ENCODE data around the gene GPR157. TPM values are rescaled to one million over a fixed set of nuclear protein-coding genes. Genes with fewer than 3 reads are reported as not detected.

Gene GPR157
- total RNA-seq, 2 donors from 2014 or later = 4.5 to 9.1 TPM

DNA sequence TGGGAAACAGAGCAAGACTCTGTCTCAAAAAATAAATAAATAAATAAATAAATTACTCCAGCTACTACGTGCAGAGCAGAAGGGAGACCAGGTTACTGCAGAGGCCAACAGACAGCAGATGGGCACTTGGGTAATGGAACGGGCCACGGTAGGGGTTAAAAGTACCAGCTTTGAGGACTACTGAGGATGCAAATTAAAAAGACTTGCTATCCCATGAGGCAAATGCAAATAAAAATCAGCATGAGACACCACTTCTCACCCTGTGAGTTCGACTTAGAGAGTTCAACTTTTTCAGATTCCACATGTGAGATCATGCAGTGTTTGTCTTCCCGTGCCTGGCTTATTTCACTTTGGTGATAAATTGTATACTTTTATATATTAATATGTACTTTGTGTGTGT, 66.1 kb downstream of the GPR157 start:
- Mint-ChIP-seq H3K9me3 (no peaks in the 10 kb centered on the region), H3K27ac (no peak overlapping the region), H3K36me3 (no peaks in the 10 kb centered on the region)
- no peak for DNase-seq (ENCODE audit: low spot score in 2 of 2)
- ATAC-seq = no peak

DNA sequence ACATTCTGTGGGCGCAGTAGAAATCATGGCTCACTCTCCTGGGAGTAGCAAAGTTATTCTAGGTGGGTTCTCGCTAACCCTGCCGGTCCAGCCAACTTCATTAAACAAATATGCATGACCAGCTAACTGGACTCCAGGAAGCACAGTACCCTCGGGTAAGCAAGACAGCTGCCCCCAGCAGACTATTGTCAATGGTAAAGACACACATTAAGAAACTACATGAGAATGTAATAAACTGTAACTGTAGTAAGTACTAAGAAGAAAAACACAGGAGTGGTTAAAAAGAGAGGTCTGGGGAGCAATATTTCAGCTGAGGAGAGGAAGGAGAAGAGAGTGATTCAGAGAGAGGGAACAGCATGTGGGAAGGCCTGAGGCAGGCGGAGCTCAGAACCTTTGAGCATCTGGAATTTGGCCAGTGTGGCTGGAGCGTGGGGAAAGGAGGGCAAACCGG, 66.9 kb downstream of the GPR157 start:
- H3K36me3 Mint-ChIP-seq = no peaks in the 10 kb centered on the region
- ATAC-seq (no peak), DNase-seq (ENCODE audit: low spot score in 2 of 2) (no peak)
- H3K27ac Mint-ChIP-seq = no peak overlapping the region
- H3K9me3 Mint-ChIP-seq = no peaks in the 10 kb centered on the region

DNA sequence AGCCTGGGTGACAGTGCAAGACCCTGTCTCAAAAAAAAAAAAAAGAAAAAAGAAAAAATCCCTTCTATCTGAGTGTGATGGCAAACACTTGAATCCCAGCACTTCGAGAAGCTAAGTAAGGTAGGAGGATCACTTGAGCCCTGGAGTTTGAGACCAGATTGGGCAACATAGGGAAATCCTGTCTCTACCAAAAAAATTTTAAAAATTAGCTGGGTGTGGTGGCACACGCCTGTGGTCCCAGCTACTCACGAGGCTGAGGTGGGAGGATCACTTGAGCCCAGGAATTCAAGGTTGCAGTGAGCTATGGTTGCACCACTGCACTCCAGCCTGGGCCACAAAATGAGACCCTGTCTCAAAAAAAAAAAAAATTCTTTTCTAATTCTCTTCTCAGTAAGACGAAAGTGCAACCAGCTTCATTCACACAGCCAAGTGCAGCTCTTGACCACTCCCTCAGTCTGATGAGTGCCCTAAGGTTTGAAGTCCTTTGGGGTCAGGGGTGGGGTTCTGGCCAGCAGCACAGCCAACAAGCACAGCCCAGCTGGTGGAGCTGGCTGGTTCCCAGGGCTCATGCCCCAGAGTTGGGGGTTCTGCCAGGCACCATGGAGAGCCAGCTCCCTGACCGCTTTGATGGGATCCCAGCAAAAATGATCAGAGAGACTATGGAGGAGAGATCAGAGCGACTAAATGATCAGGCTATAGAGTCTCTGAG, 67.5 kb downstream of the GPR157 start:
- ATAC-seq (no peak), DNase-seq (ENCODE audit: low spot score in 2 of 2) (no peak)

DNA sequence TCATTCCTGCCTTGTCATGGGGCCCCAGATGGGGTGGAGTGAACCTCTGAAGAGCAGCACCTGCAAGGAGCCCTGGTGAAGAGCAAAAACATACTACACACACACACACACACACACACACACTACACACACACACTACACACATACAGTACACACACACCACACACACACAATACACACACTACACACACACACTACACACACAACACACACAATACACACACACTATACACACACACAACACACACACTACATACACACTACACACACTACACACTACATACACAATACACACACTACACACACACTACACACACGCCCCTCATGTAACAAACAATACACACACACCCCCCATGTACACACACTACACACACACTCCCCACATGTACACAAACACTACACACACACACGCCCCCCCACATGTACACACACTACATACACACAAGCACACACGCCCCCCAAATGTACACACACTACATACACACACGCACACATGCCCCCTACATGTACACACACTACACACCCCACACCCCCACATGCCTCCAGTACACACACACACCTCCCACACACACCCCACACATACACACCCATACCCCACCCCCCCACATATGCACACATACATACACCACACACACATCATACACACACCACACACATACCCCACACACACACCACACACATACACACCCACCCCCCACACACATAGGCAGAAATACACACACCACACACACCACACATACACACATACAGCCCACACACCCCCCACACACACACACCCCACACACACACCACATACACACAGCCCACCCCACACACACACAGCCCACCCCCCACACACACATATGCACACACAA, 68.8 kb downstream of the GPR157 start:
- DNase-seq (ENCODE audit: low spot score in 2 of 2) = no peak
- H3K27ac Mint-ChIP-seq = no peak overlapping the region
- no peaks in the 10 kb centered on the region for H3K36me3 Mint-ChIP-seq
- no peak for ATAC-seq
- no peaks in the 10 kb centered on the region for H3K9me3 Mint-ChIP-seq

More for the DNA sequence above, 67.5 kb downstream of the GPR157 start:
- Mint-ChIP-seq H3K27ac (no peak overlapping the region), H3K36me3 (no peaks in the 10 kb centered on the region), H3K9me3 (no peaks in the 10 kb centered on the region)

DNA sequence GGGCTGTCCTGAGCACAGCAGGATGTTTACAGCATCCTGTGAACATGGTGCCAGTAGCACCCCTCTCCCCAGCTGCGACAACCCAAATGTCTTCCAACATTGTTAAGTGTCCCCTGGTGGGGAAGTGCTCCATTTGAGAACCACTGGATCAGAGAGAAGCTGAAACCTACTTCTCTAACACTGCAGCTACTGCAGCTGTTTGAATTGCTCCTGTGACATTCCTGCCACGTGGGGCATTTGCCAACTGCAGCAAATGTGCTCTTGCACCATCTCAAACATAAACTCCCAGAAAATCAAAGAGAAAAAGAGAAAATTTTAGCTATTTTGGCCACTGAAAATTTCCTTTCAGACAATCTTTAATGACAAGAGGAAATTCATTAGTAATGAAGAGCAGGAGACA, 70.4 kb downstream of the GPR157 start:
- Mint-ChIP-seq H3K9me3 (no peaks in the 10 kb centered on the region), H3K36me3 (no peaks in the 10 kb centered on the region), H3K27ac (no peak overlapping the region)
- no peak for DNase-seq (ENCODE audit: low spot score in 2 of 2)
- ATAC-seq = no peak

DNA sequence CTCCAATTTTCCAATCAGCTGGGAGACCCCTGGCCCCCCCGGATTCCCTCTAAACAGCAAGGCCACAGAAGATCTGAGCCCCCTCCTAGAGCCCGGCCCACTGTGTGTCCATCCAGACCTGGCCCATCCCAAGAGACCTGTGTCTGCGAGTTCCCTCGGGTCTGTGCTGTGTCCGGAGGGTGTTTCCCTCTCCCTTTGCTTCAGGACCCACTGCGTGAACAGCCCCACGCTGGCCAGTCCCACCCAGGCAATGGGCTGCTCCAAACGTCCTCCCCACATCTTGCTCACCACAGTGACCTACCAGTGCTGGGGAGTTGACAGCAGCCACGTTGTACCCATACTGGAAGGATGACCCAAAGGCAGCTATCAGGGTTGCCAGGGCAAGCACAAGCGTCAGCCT, 71.1 kb downstream of the GPR157 start:
- DNase-seq (ENCODE audit: low spot score in 2 of 2) (no peak), ATAC-seq (no peak)
- Mint-ChIP-seq H3K36me3 (no peaks in the 10 kb centered on the region), H3K27ac (no peak overlapping the region), H3K9me3 (no peaks in the 10 kb centered on the region)

DNA sequence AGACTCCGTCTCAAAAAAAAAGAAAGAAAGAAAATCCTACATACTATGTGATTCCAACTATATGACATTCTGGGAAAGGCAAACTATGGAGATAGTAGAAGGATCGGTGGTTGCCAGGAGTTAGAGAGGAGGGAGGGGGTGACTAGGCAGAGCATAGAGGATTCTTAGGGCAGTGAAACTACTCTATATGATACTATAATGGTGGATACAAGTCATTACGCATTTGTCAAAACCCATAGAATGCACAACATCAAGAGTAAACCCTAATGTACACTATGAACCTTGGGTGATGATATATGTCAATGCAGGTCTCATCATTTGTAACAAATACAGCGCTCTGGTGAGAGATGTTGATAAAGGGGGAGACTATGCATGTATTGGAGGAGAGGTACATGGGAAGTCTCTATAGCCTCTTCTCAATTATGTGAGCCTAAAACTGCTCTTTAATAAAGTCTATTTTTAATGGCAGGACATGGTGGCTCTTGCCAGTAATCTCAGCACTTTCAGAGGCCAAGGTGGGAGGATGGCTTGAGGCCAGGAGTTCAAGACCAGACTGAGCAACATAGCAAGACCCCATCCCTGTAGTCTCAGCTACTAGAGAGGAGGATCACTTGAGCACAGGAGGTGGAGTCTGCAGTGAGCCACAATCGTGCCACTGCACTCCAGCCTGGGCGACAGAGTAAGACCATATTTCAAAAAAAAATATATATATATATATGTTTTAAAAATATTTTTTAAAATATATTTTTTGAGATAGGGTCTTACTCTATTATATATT, 76.4 kb downstream of the GPR157 start:
- ATAC-seq = peak; percentile 62 to 63
- no peak overlapping the region for H3K27ac Mint-ChIP-seq

DNA sequence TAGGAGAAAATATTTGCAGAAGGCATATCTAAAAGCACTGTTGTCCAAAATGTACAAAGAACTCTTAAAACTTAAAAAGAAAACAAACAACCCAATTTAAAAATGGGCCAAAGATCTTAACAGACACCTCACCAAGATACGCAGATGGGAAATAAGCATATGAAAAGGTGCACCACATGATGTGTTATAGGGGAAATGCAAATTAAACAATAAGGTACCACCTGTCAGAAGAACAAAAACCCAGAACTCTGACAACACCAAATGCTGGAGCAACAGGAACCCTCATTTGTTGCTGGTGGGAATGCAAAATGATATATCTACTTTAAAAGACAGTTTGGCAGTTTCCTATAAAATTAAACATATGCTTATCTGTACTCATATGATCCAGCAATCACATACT, 77.5 kb downstream of the GPR157 start:
- ATAC-seq (no peak), DNase-seq (ENCODE audit: low spot score in 2 of 2) (no peak)
- Mint-ChIP-seq H3K36me3 (no peaks in the 10 kb centered on the region), H3K9me3 (no peaks in the 10 kb centered on the region), H3K27ac (no peak overlapping the region)

More for the DNA sequence above, 76.4 kb downstream of the GPR157 start:
- H3K9me3 Mint-ChIP-seq = no peaks in the 10 kb centered on the region
- DNase-seq (ENCODE audit: low spot score in 2 of 2) = no peak
- H3K36me3 Mint-ChIP-seq = no peaks in the 10 kb centered on the region

DNA sequence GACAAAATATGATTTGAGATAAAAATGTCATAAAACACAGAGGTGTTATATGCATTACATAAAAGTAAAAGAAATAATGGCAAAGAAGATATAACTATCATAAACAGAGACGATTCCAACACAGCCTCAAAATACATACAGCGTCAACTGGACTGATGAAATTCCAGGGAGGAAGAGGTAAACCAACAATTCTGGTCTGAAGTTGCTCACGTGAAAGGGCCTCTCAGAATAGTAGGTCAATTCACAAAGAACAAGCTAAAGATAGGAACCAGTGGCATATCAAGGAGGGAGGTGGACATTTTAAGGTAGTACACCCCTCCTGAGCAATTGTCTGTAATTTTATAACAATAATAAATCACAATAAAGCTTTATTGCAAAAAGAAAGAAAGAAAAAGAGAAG, 78.1 kb downstream of the GPR157 start:
- no peak overlapping the region for H3K27ac Mint-ChIP-seq
- no peaks in the 10 kb centered on the region for H3K36me3 Mint-ChIP-seq
- ATAC-seq = no peak
- H3K9me3 Mint-ChIP-seq = no peaks in the 10 kb centered on the region
- DNase-seq (ENCODE audit: low spot score in 2 of 2) = no peak

Other genes with a start within 250 kb of the GPR157 start
- 1 to 10 TPM in 1 of 2 donors, under 1 TPM in 1; 0.66 to 1.7 TPM for gene CA6, start 183.2 kb downstream of the GPR157 start, total RNA-seq
- not detected for gene SLC2A7, start 102.7 kb downstream of the GPR157 start, total RNA-seq
- gene SLC2A5, start 59.5 kb downstream of the GPR157 start, total RNA-seq = not detected
- 10 to 100 TPM in 1 of 2 donors, 1 to 10 TPM in 1; 4.4 to 16.2 TPM for gene H6PD, start 105.7 kb upstream of the GPR157 start, total RNA-seq
- gene SPSB1, start 163.8 kb upstream of the GPR157 start, total RNA-seq = 10 to 100 TPM in 1 of 2 donors, 1 to 10 TPM in 1; 3.8 to 12.6 TPM